Measurements from ENCODE around the gene CLCNKA. TPM values are rescaled to one million over a fixed set of nuclear protein-coding genes. Genes with fewer than 3 reads are reported as not detected.

CLCNKA gene
- total RNA-seq, 1 donor = not detected

DNA sequence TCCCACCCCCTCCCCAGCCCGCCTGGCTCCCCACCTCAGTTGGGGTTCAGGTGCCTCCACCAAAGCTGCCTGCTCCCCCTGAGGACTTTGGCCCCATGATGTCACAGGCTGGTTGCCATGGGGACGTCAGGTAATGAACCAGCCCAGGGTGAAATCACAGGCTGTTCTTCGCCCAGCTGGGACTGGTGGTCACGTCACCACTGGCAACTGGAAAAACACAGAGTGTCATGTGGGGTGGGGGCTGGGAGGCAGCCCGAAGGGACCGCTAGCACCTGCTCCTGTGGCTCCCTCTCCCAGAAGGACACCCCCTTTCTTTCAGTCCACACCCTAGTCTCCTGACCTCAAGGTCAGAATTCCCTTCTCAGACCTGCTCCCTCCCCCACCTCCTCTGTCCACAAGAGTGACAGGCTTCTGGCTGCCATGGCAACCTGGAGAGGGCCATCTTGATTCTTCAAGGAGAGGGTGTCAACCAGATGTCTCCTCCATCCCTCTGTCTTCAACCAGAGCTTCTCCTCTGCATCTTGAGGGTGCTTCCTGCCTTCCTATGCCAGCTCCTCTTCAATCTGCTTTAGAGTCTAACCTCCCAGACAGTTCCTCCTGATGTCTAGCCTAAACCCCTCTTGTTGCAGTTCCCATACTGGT, 45.4 kb downstream of the CLCNKA start:
- Histone ChIP-seq H3K4me3 (ENCODE audit: low read length) (no peak overlapping the region), H3K4me1 (ENCODE audit: insufficient read depth, low read length) (no peaks in the 10 kb centered on the region), H3K9me3 (ENCODE audit: low read depth, low read length) (no peaks in the 10 kb centered on the region), H3K27me3 (ENCODE audit: insufficient read depth, low read length) (peaks cover 5% of the 10 kb centered on the region)

DNA sequence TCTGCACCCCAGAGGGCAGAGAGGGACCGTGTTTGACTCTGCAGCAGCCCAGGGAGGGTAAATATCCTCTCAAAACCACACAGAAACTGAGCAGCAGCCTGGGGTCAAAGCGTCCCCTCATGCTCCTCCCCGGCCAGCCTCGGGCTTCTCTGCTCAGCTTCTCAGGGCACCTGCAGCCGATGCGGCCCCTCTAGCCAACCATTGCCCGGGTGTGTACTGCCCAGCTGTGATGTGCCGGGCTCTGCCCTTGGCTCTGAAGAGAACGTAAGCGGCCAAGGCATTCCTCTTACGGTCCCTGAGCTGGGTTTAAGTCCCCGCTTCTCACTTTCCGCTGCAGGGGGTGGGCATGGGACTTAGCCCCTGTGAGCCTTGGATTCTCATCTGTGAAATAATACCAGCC, 46.1 kb downstream of the CLCNKA start:
- H3K4me3 ChIP-seq (ENCODE audit: low read length) = no peak overlapping the region
- no peaks in the 10 kb centered on the region for H3K9me3 ChIP-seq (ENCODE audit: low read depth, low read length)
- peaks cover 11% of the 10 kb centered on the region for H3K27me3 ChIP-seq (ENCODE audit: insufficient read depth, low read length)
- no peaks in the 10 kb centered on the region for H3K4me1 ChIP-seq (ENCODE audit: insufficient read depth, low read length)

DNA sequence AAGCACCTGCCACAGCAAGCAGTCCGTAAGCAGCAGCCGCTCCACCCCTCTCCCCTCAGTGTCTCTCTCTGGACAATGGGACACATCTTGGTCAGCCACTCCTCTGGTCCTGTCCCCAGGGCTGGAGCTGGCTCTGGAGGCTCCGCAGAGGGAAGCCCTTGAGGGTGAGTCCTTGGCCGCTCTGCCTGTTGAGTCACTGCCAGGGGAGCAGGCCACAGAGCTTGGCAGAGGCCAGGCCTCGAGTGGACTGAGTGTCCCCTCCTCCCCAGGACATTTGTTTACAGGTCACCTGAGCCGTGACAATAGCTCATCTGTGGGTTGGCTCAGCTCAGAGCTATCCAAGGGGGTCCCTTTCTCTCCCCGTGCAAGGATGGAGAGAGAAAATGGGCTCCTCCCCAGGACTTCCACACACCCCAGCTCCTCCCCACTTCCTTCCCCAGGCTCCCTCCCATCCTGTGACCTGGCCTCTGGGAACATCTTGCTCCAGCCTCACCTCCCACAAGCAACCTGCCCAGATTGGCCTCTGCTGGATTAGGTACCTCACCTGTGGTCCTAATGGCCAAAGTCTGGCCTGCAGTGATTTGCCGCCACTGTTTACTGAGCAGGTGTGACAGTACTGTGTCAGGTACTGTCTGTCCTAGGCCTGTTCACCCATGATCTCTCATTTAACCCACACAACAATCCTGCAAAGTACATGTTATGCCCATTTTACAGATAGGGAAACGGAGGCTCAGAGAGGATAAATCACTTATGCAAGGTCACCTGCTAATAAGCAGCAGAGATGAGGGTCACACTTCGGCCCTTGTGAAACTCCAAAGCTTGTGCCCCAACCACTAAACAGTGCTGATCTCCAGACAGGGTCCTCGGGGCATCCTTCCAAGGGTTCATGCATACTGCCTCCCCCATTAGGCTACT, 46.8 kb downstream of the CLCNKA start:
- Histone ChIP-seq H3K9me3 (ENCODE audit: low read depth, low read length) (no peaks in the 10 kb centered on the region), H3K27me3 (ENCODE audit: insufficient read depth, low read length) (peaks cover 12% of the 10 kb centered on the region), H3K4me3 (ENCODE audit: low read length) (no peak overlapping the region), H3K4me1 (ENCODE audit: insufficient read depth, low read length) (no peaks in the 10 kb centered on the region)

DNA sequence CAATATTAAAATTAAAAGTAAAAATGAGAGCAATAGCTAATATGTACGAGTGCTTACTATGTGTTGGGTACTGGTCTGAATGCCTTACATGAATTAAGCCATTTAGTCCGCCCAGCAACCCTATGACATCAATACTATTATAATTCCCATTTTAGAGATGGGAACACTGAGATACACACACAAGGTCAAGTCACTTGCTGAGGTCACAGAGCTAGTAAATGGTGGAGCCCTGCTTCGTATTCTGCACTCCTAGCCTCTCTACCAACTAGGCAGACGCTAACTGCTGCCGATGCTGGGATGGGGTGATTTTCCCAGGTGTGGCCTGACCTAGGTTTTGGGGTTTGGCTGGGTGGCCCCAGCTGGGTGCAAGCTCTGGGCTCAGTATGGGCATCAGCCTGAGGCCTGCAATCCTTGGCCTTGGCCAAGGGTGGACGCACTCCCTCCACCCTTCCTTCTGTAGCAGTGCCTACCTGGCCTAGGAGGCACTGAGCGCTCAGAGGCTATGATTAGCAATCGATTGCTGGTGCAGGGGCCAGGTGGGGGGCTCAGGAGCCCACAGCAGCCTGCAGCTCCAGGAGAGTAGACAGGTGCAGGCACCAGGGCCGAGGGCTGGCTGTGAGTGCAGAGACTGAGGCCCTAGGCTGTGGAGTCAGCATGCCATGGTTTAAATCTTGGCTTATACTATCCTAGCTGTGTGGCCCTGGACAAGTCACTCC, 49.0 kb downstream of the CLCNKA start:
- Histone ChIP-seq H3K9me3 (ENCODE audit: low read depth, low read length) (no peaks in the 10 kb centered on the region), H3K4me3 (ENCODE audit: low read length) (no peak overlapping the region), H3K27me3 (ENCODE audit: insufficient read depth, low read length) (peaks cover 22% of the 10 kb centered on the region), H3K4me1 (ENCODE audit: insufficient read depth, low read length) (no peaks in the 10 kb centered on the region)

DNA sequence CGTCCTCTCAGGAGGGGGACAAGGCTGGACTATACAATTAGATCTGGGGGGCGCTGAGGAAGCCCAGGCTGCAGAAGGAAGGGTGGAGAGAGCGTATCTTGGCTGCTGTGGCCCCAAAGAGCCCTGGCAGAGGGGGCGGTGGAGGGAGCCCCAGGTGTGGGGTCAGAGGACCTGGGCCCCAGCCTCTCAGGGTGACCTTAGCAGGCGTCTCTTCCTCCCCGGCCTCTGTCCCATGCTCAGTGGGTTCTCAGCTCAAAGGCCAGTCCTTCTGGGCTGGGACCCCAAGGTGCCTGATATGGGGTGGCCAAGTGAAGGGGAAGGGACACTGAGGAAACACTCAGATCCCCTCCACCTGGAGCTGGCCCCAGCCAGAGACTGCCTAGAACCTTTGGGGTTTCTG, 49.8 kb downstream of the CLCNKA start:
- Histone ChIP-seq H3K27me3 (ENCODE audit: insufficient read depth, low read length) (peaks cover 22% of the 10 kb centered on the region), H3K4me3 (ENCODE audit: low read length) (no peak overlapping the region), H3K9me3 (ENCODE audit: low read depth, low read length) (no peaks in the 10 kb centered on the region), H3K4me1 (ENCODE audit: insufficient read depth, low read length) (no peaks in the 10 kb centered on the region)

DNA sequence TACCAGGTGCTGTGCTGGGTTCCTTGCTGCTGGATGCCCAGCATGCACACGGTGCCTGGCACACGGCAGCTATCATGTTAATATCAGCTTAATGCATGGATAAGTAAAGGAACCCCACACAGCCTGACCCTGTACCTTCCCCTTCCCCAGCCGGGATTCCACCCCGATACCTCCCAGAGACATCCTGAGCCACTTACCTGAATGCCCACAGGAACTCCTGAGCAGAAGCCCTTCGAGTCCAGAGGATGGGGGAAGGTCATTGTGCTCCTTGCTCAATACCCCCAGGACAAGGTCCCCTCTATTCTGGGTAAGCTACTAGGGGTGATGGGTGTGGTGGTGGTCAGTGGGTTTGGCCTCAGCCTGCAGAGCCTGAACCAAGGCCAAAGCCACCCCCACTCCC, 50.3 kb downstream of the CLCNKA start:
- Histone ChIP-seq H3K4me1 (ENCODE audit: insufficient read depth, low read length) (no peaks in the 10 kb centered on the region), H3K4me3 (ENCODE audit: low read length) (no peak overlapping the region), H3K27me3 (ENCODE audit: insufficient read depth, low read length) (peaks cover 22% of the 10 kb centered on the region), H3K9me3 (ENCODE audit: low read depth, low read length) (no peaks in the 10 kb centered on the region)

DNA sequence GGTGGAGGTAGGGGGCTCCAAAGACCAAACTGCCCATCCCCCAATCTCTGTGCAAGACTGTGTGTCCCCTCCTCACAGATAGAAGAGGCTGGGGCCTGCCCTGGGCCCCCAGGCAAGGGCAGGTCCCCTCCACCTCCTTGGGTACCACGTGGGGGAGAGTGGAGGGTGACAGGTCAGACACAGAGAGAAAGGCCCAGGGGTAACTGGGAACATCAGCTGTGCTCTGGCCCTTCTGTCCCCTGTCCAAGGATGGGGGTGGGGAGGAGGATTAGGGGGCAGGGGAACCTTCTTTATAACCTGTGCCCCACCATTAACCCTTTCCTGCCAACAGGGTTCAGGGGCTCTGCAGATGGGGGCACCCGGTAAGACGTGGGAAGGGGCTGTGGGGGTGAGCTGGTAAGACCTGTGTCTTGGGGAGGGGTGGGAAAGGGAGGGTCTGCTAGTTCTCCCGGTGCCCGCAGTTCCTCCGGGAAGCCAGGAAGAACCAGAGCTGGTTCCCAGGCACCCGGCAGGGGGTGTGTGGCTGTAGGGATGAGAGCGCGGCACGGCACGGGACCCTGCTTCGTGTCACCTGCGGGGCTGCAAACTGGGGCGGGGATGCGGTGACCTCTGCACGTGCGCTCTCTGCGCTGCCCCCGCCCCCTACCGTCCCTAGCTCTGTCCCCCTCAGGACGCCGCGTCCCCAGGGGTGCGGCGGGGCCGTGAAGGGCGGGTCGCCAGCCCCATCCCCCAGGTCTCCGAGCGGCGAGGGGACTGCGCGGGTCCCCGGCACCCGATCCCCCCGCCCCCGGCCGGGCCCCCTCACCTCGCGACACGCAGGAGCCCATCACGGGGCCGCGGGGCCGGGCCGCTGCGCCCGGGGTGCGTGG, 51.0 kb downstream of the CLCNKA start:
- no peak overlapping the region for H3K4me3 ChIP-seq (ENCODE audit: low read length)
- H3K27me3 ChIP-seq (ENCODE audit: insufficient read depth, low read length) = peaks cover 22% of the 10 kb centered on the region
- H3K4me1 ChIP-seq (ENCODE audit: insufficient read depth, low read length) = no peaks in the 10 kb centered on the region
- H3K9me3 ChIP-seq (ENCODE audit: low read depth, low read length) = no peaks in the 10 kb centered on the region

DNA sequence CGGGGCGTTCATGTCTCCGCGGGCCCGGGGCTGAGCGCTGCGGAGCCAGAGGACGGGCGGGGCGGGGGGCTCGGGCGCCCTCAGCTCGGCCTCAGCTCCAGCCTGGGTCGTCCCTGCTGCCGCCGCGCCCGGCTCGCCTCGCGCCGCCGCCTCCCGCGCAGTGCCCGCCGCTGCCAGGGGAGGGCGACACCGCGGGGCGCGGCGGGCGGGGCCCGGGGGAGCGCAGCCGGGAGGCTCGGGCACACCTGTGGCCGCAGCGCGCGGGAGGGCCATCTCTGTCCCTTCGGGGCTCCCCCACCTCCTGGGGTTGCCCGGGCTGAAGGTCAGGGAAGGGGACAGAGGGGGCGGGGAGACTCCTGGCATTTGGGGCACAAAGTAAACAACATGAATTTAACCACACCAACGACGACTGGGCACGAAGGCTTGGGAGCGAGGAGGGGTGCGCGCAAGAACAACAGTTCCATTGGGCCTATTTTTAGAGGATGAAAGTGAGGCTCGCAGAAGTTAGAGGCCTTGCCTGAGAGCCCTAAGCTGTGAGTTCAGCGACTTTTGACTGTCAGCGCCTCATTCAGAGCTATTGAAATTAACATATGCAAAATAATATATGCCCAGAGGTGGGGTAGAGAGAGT, 51.8 kb downstream of the CLCNKA start, which contains the start of gene FAM131C:
TSS of gene FAM131C (minus strand) at position 162 of the 630 bp plus-strand sequence. CDS start 209 bp downstream, outside the sequence.
- H3K9me3 ChIP-seq (ENCODE audit: low read depth, low read length) = no peaks in the 10 kb centered on the region
- no peak within 1 kb of the TSS for H3K4me3 ChIP-seq (ENCODE audit: low read length)
- H3K4me1 ChIP-seq (ENCODE audit: insufficient read depth, low read length) = no peaks in the 10 kb centered on the region
- H3K27me3 ChIP-seq (ENCODE audit: insufficient read depth, low read length) = peaks cover 22% of the 10 kb centered on the region

DNA sequence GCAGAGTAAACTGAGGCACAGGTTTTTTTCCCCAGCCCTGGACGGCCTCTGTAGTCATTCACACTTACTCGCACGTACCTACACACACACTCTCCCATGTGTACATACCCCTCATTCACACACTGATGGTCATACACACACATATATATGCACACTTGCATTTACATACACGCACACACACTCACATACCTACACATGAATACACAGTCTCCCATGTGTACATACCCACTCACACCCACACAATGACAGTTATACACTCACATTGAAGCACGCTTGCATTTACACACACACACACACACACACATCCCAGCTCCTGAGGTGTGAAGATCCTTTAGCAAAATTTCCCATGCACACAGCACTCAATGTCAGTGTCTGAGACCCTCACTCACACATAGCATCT, 52.4 kb downstream of the CLCNKA start:
- Histone ChIP-seq H3K4me1 (ENCODE audit: insufficient read depth, low read length) (peaks cover 4% of the 10 kb centered on the region), H3K9me3 (ENCODE audit: low read depth, low read length) (no peaks in the 10 kb centered on the region), H3K27me3 (ENCODE audit: insufficient read depth, low read length) (peaks cover 22% of the 10 kb centered on the region), H3K4me3 (ENCODE audit: low read length) (no peak overlapping the region)

DNA sequence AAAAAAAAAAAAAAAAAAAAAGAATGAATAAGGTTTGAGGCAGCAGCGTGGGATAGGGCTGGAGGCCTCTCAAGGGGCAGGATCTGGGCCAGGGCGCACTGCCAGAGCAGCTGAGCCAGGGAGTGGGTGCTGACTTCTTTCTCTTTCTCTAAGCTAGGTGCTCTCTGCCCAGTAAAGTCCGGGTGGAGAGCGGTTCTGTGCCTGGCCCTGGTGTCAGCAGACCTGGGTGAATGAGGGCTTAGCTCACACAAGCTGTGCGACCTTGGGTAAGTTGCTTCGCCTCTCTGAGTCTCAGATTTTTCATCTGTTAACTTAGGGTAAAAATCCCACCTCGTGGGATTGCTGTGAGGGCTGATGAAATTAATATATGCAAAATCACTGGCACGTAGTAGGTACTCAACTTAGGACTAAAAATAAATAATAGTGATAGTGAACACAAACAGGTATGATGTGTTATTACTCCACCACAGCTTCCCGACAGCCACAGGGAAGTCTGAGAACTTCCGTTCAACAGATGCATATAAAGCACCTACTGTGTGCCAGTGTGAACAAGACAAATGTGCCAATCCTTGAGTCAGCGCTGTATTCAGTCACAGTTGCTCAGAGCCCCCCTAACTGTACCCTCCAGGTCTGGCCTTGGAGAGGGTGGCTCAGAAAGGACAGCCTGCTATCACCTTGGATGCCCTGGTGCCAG, 53.6 kb downstream of the CLCNKA start:
- H3K9me3 ChIP-seq (ENCODE audit: low read depth, low read length) = no peaks in the 10 kb centered on the region

DNA sequence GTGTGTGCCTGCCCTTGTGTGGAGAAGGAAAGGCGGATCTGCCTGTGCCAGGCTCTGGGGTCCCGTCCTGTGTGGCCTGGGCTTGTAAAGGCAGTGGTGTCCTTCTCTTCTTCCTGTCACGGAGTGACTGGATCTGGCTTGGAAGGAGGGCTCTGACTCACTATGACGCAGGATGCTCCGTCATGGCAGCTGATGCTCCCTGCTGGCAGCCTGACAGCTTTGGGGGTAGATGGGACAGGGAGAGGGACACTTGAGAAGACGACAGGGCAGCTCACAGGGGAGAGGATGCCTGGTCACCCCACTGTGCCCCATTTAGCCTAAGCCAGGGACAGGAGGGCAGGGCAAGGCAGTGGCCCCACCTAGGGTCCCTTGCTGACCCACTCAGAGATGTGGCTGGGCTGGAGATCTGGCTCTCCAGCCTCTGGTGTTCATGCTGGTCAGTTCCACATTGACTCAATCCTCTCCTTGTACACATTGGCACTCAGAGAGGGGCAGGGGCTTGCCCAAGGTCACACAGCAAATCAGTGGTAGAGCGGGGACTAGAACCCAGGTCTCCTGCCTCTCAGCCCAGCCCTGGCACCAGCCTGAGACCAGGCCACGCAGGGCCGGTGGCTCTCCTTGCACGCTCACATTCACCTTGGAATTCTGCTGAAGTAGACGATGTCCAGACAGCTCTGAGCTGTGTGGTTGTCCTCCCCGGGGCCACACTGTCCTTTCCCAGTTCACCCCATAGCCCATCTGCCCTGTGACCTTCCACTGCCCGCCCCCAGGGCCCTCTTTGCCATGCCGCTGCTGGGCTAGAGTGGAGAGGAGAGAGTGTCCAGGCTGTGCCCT, 54.4 kb downstream of the CLCNKA start:
- H3K9me3 ChIP-seq (ENCODE audit: low read depth, low read length) = no peaks in the 10 kb centered on the region
- peaks cover 22% of the 10 kb centered on the region for H3K27me3 ChIP-seq (ENCODE audit: insufficient read depth, low read length)
- no peak overlapping the region for H3K4me3 ChIP-seq (ENCODE audit: low read length)
- peaks cover 4% of the 10 kb centered on the region for H3K4me1 ChIP-seq (ENCODE audit: insufficient read depth, low read length)

More for the DNA sequence above, 53.6 kb downstream of the CLCNKA start:
- peaks cover 4% of the 10 kb centered on the region for H3K4me1 ChIP-seq (ENCODE audit: insufficient read depth, low read length)
- H3K27me3 ChIP-seq (ENCODE audit: insufficient read depth, low read length) = peaks cover 22% of the 10 kb centered on the region
- H3K4me3 ChIP-seq (ENCODE audit: low read length) = no peak overlapping the region

DNA sequence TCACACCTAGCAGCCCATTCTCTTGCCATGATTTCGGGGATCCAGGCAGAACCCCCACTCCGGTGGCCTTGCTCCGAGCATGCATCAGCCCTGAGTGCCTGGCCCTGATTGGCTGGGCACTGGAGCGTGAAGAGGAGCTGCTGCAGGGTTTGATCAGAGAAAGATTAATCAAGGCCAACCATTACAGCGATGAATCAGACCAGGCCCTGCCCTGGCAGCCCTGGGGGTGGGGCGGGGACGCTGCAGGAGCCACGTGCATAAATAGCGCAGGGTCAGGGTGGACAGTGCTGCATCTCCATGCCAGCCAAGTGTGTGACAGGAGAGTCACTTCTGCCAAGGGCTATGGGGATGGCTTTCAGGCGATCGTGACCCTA, 55.0 kb downstream of the CLCNKA start:
- peaks cover 21% of the 10 kb centered on the region for H3K27me3 ChIP-seq (ENCODE audit: insufficient read depth, low read length)

More for the DNA sequence above, 55.0 kb downstream of the CLCNKA start:
- no peak overlapping the region for H3K4me3 ChIP-seq (ENCODE audit: low read length)
- H3K4me1 ChIP-seq (ENCODE audit: insufficient read depth, low read length) = peaks cover 4% of the 10 kb centered on the region
- H3K9me3 ChIP-seq (ENCODE audit: low read depth, low read length) = no peaks in the 10 kb centered on the region

Measured in mononuclear cell (primary cell).